Neuron (in vitro differentiated cells): ENCODE data around the gene GJC3.

Source experiments
- H2AFZ ChIP-seq: one replicate; pipeline ENCODE4 v1.6.1; 2013; ENCODE audit warnings: low read depth, mild to moderate bottlenecking, inconsistent platforms, low read length, moderate library complexity
- H3K27me3 ChIP-seq: one replicate; pipeline ENCODE4 v1.6.1; 2013; ENCODE audit warnings: low read length; ENCODE audit not compliant: insufficient read depth
- H3K36me3 ChIP-seq: one replicate; pipeline ENCODE4 v1.6.1; 2013; ENCODE audit warnings: low read length; ENCODE audit not compliant: insufficient read depth
- H3K4me1 ChIP-seq: one replicate; pipeline ENCODE4 v1.6.1; 2013; ENCODE audit warnings: low read length; ENCODE audit not compliant: insufficient read depth
- H3K4me3 ChIP-seq: 2 replicates; pipeline ENCODE4 v1.5.1; 2013; ENCODE audit warnings: mild to moderate bottlenecking, low read length, moderate library complexity
- H3K9me3 ChIP-seq: one replicate; pipeline ENCODE4 v1.6.1; 2013; ENCODE audit warnings: low read length

GJC3 gene

DNA sequence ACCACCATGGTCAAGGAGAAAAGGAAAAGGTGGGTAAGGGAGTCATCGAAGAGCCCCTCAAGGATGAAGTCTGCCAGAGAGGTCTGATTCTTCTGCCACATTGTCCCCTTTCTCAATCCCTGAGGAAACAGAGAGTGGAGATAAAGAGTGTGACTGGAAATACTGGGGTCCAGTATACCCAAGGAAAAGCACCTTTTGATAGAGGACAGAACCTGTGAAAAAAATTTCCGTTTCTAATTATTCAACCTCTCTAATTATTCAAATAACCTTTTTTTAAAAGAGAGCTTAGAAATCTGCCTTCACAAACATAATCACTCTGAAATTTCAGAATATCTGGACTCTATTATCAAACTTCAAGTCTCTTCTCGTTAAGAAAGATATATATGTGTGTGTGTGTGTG lies 52.5 kb downstream of the GJC3 start, which contains the start of gene OR2AE1:
OR2AE1 (minus strand) TSS at position 101 of the 400 bp plus-strand sequence; CDS start at position 101, 0 bp downstream.
- no peaks in the 10 kb centered on the region for H3K36me3 ChIP-seq
- no peak within 1 kb of the TSS for H3K4me3 ChIP-seq
- no peaks in the 10 kb centered on the region for H3K27me3 ChIP-seq
- no peaks in the 10 kb centered on the region for H3K9me3 ChIP-seq
- H3K4me1 ChIP-seq = no peaks in the 10 kb centered on the region
- no peak within 1 kb of the TSS for H2AFZ ChIP-seq

DNA sequence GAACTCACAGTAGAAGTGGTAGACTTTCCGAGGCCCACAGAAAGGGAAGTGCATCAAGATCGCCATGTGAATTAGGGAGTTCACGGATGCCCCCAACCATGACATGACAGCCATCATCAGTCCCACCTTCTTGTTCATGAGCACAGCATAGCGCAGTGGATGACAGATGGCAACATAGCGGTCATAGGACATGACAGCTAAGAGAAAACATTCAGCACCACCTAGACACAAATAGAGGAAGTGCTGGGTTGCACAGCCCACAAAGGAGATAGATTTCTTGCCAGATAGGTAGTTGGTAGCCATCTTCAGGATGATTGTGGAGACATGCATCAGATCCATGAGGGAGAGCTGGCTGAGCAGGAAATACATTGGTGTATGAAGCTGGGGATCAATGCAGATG lies 52.9 kb downstream of the GJC3 start:
- no peaks in the 10 kb centered on the region for H3K4me1 ChIP-seq
- H3K9me3 ChIP-seq = no peaks in the 10 kb centered on the region
- H2AFZ ChIP-seq = no peak overlapping the region
- no peak overlapping the region for H3K4me3 ChIP-seq
- H3K27me3 ChIP-seq = no peaks in the 10 kb centered on the region
- no peaks in the 10 kb centered on the region for H3K36me3 ChIP-seq
